ENCODE results near the gene MAP2K3. TPM values are rescaled to one million over a fixed set of nuclear protein-coding genes. Genes with fewer than 3 reads are reported as not detected.
"Not testable (repeated sequence)": the region's sequence is repeated elsewhere in the genome, so short reads cannot be mapped to it uniquely, and the experiment has no call there.

The MAP2K3 gene
- total RNA-seq, 4 donors from 2014 or later = 15.7 to 170 (median 63.8) TPM

GRCh38 chr17:21343061-21343949 is 58.8 kb downstream of the MAP2K3 start:
- peak in 1 of 2 donors; percentile 2 for DNase-seq
- in situ Hi-C loops (cut with MboI; ENCODE audit: low sequenced_read_pairs in 4 of 4); H3K4me3 ChIP-seq; ATAC-seq; H3K4me1 ChIP-seq; intact Hi-C loops (cut with DNase I; ENCODE audit: low total_unique reads); H3K36me3 ChIP-seq; H3K27ac ChIP-seq; H3K9me3 ChIP-seq; H3K27me3 ChIP-seq: not testable (repeated sequence)

GRCh38 chr17:21344801-21345200 is 60.3 kb downstream of the MAP2K3 start:
- H3K27ac ChIP-seq; in situ Hi-C loops (cut with MboI; ENCODE audit: low sequenced_read_pairs in 4 of 4); H3K4me1 ChIP-seq; H3K36me3 ChIP-seq; H3K4me3 ChIP-seq; DNase-seq; H3K9me3 ChIP-seq; intact Hi-C loops (cut with DNase I; ENCODE audit: low total_unique reads); ATAC-seq; H3K27me3 ChIP-seq: not testable (repeated sequence)

GRCh38 chr17:21345236-21345635 is 60.7 kb downstream of the MAP2K3 start:
- TF ChIP-seq CTCF (IDR thresholded peaks at IDR 0.05 in 4 of 5, conservative IDR thresholded peaks at IDR 0.05 in 1 of 5) = no peak
- no peak for TF ChIP-seq POLR2A (IDR thresholded peaks at IDR 0.05)
- H3K4me3 ChIP-seq = no peak overlapping the region
- in situ Hi-C loops (cut with MboI; ENCODE audit: low sequenced_read_pairs in 4 of 4) (no loop called here), intact Hi-C loops (cut with DNase I; ENCODE audit: low total_unique reads) (no loop called here)
- no peak for ATAC-seq
- H3K27ac ChIP-seq = no peak overlapping the region
- H3K9me3 ChIP-seq = no peaks in the 10 kb centered on the region
- no peaks in the 10 kb centered on the region for H3K36me3 ChIP-seq
- no peaks in the 10 kb centered on the region for H3K4me1 ChIP-seq
- no peak for DNase-seq
- no peaks in the 10 kb centered on the region for H3K27me3 ChIP-seq

GRCh38 chr17:21346107-21346506 is 61.6 kb downstream of the MAP2K3 start:
- H3K27ac ChIP-seq; in situ Hi-C loops (cut with MboI; ENCODE audit: low sequenced_read_pairs in 4 of 4); H3K36me3 ChIP-seq; H3K27me3 ChIP-seq; ATAC-seq; intact Hi-C loops (cut with DNase I; ENCODE audit: low total_unique reads); H3K4me3 ChIP-seq; DNase-seq; H3K4me1 ChIP-seq; H3K9me3 ChIP-seq: not testable (repeated sequence)

- in situ Hi-C loops (cut with MboI; ENCODE audit: low sequenced_read_pairs in 4 of 4); H3K27me3 ChIP-seq; H3K4me1 ChIP-seq; H3K9me3 ChIP-seq; ATAC-seq; H3K27ac ChIP-seq; intact Hi-C loops (cut with DNase I; ENCODE audit: low total_unique reads); H3K4me3 ChIP-seq; H3K36me3 ChIP-seq: not testable (repeated sequence)
- DNase-seq = peak in 1 of 2 donors; percentile 7
These were observed 62.2 kb downstream of the MAP2K3 start for GRCh38 chr17:21346651-21347250.

GRCh38 chr17:21347660-21348059 is 63.1 kb downstream of the MAP2K3 start:
- H3K27me3 ChIP-seq; H3K27ac ChIP-seq; intact Hi-C loops (cut with DNase I; ENCODE audit: low total_unique reads); H3K4me1 ChIP-seq; H3K4me3 ChIP-seq; ATAC-seq; H3K9me3 ChIP-seq; DNase-seq; in situ Hi-C loops (cut with MboI; ENCODE audit: low sequenced_read_pairs in 4 of 4); H3K36me3 ChIP-seq: not testable (repeated sequence)

GRCh38 chr17:21348081-21348925 is 63.8 kb downstream of the MAP2K3 start:
- in situ Hi-C loops (cut with MboI; ENCODE audit: low sequenced_read_pairs in 4 of 4); H3K27me3 ChIP-seq; intact Hi-C loops (cut with DNase I; ENCODE audit: low total_unique reads); H3K9me3 ChIP-seq; DNase-seq; H3K36me3 ChIP-seq; H3K27ac ChIP-seq; H3K4me1 ChIP-seq; H3K4me3 ChIP-seq; ATAC-seq: not testable (repeated sequence)

GRCh38 chr17:21348926-21349261 is 64.4 kb downstream of the MAP2K3 start:
- H3K9me3 ChIP-seq; intact Hi-C loops (cut with DNase I; ENCODE audit: low total_unique reads); H3K27ac ChIP-seq; ATAC-seq; H3K36me3 ChIP-seq; H3K27me3 ChIP-seq; H3K4me1 ChIP-seq; in situ Hi-C loops (cut with MboI; ENCODE audit: low sequenced_read_pairs in 4 of 4); H3K4me3 ChIP-seq; DNase-seq: not testable (repeated sequence)

- intact Hi-C loops (cut with DNase I; ENCODE audit: low total_unique reads); H3K36me3 ChIP-seq; H3K4me1 ChIP-seq; H3K9me3 ChIP-seq; H3K27ac ChIP-seq; H3K4me3 ChIP-seq; H3K27me3 ChIP-seq; in situ Hi-C loops (cut with MboI; ENCODE audit: low sequenced_read_pairs in 4 of 4); ATAC-seq: not testable (repeated sequence)
- DNase-seq = peak in 1 of 2 donors; percentile 7
These were observed 65.0 kb downstream of the MAP2K3 start for GRCh38 chr17:21349358-21350050.

- H3K36me3 ChIP-seq; intact Hi-C loops (cut with DNase I; ENCODE audit: low total_unique reads); H3K9me3 ChIP-seq; H3K27me3 ChIP-seq; H3K4me1 ChIP-seq; ATAC-seq; H3K27ac ChIP-seq; H3K4me3 ChIP-seq; in situ Hi-C loops (cut with MboI; ENCODE audit: low sequenced_read_pairs in 4 of 4): not testable (repeated sequence)
- DNase-seq = peak in 1 of 2 donors; percentile 5
These were observed 66.0 kb downstream of the MAP2K3 start for GRCh38 chr17:21350495-21350894.

Data from gastrocnemius medialis (tissue), 4 donors.